GM19463 (cell line): ENCODE results near the gene NCKAP5.

Experiments
- ATAC-seq: cut with Tn5 transposase; IDR thresholded peaks from one replicate; pipeline ENCODE4 v1.9.1; 2021; ENCODE audit warnings: mild to moderate bottlenecking, moderate library complexity; ENCODE audit not compliant: unreplicated experiment

Gene NCKAP5

DNA sequence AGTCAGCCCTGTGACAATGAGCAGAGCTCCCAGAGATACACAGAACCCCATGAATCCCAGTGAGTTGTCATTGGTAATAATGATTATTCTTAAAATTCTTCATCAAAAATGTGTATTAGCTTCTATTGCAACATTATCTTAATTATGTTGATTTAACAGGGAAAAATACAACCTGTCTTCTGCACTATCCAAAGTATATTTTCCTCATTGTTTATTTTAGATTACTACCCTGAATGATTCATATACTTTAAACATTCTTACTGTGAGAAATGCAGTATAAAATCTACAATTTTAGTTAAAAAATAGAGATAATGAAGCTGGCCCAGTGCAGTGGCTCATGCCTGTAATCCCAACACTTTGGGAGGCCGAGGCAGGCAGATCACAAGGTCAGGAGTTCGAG lies 773.0 kb downstream of the NCKAP5 start:
- ATAC-seq = no peak

- no peak for ATAC-seq
Measured at GRCh38 chr2:132793532-132793931, 774.7 kb downstream of the NCKAP5 start.

GRCh38 chr2:132790207-132790785 lies 778.0 kb downstream of the NCKAP5 start:
- ATAC-seq = no peak

- no peak for ATAC-seq
Measured at GRCh38 chr2:132789066-132789465, 779.2 kb downstream of the NCKAP5 start.

DNA sequence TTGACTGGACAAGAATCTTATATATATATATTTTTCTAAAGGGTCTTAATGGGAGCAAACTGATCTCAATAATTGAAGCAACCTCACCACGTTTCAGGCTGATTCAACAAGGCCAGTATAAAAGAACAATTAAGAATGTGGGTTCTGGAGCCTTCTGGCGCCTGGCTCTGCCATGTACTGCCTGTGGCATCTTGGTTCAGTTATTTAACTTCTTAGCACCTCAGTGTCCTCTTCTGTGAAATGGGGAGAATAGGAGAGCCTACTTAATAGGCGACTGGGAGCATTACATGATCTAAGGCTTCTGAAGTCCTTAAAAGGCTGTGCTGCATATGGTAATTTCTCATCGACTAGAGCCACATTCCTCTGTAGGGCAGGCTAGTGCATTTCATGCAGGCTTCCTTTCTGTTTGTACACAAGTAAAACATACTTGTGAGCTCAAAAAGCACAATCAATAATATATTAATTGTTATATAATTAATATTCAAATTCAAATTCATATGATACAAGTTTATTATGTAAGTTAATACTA lies 779.9 kb downstream of the NCKAP5 start:
- ATAC-seq = no peak

GRCh38 chr2:132783883-132784282 lies 784.4 kb downstream of the NCKAP5 start:
- ATAC-seq = no peak

- ATAC-seq = no peak
Measured at GRCh38 chr2:132782176-132782783, 786.0 kb downstream of the NCKAP5 start.

- ATAC-seq = no peak
Measured at GRCh38 chr2:132780651-132781050, 787.6 kb downstream of the NCKAP5 start.

- no peak for ATAC-seq
Measured at GRCh38 chr2:132779206-132779721, 789.0 kb downstream of the NCKAP5 start.

- no peak for ATAC-seq
Measured at GRCh38 chr2:132776287-132776686, 792.0 kb downstream of the NCKAP5 start.

DNA sequence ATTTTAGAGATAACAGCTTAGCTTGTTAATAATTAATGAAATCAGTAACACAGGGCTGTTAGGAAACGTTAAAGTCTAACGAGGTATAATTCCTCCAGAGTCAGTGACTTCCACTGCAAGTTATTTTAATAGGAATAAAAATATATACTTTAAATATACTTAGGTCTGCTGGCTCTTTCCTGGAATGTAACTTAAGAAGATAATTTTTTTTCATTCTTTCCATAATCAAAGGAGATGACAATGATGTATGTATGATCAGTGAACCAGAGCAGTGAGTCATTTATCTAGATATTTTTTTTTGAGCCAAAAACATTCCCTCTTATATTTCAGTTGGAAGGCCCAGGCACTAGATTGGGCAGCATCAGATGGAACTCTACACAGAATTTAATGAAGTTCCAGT lies 794.1 kb downstream of the NCKAP5 start:
- no peak for ATAC-seq

DNA sequence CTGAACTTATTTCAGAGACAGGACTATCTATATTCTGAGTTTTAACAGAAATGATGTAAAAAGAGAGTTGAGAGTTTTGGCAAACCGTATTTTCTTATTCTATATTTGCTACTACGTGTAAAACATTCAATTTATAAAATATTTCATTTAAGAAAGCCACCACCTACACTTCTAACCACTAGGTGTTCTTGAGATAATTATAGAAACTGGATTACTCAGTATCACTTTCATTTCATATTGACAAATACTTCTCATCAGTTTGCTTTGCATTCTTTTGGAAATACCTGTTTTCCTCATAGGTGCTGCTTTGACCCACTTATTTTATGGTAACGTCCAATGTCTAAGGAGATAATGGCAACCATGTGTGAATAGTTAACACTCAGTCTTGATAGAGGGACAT lies 794.9 kb downstream of the NCKAP5 start:
- ATAC-seq = no peak

DNA sequence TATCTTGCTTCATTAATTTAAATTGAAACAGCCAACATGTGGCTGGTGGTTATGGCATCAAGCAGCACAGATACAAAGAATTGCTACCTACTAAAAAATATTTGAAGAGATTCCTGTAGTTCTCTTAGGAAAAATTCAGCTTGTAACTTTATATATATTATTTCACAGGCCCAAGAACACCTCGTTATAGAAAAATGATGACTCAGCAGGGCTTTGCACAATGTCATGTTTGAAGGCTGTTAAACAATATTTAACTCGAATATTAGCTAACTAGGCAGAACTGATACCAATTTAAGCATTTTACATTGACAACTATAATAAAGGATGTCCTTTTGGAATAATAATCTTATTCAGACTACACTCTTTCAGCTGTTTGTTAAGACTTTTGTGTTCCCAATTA lies 795.9 kb downstream of the NCKAP5 start:
- ATAC-seq = no peak

- ATAC-seq = no peak
Measured at GRCh38 chr2:132766573-132766972, 801.7 kb downstream of the NCKAP5 start.

DNA sequence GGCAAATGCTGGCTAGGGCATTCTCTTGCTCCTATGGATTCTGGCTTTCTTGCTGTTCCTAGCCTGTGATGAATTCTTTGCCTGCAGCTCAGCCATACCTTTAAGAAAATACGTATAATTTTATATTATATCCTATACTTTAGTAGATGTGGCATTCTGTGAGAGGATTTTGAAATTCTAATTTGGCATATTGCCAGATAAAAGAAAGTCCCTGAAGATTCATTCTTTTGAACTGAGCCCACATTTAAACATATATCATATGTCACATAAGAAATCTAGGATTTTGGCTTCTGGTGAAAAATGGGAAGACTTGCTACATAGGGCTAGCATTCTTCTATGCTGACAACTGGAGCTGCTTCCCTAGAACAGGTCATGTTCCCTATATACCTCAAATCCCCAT lies 806.8 kb downstream of the NCKAP5 start:
- no peak for ATAC-seq

DNA sequence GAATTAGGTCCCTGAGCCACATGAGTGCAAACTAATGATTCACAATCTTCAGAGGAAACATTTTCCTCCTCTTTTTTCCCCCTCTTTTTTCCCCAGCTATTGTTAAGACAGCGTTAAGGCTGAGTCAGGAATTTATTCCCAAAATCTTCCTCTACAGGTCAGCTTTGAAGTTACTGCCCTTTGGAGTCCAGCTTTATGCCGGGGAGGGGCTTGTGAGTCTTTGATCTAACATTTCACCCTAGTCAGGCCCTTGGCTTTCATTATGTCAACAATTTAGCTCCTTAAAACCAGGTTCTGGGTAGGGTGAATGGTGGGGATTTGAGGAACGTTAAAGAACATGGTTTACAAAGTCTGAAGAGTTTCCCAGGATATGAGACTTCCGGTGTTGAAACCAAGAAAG lies 807.3 kb downstream of the NCKAP5 start:
- no peak for ATAC-seq

GRCh38 chr2:132760405-132760804 lies 807.9 kb downstream of the NCKAP5 start:
- ATAC-seq = peak; percentile 33

DNA sequence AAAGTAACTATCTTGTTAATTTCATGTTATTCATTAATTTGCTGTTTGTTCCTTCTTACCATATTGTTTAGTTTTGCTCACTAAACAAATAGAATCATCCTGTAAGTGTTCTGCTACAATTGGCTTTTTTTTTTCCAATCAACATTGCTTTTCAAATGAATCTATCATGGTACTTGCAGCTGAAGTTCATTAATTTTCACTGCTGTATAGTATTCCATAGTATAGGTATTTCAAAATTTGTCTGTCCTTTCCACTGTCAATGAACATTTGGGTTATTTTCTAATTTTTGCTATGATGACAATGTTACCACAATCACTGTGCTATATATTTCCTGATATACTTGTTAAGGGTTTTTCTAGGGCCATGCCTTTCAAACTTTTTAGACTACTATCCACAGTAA lies 809.3 kb downstream of the NCKAP5 start:
- no peak for ATAC-seq

GRCh38 chr2:132757676-132758075 lies 810.6 kb downstream of the NCKAP5 start:
- ATAC-seq = peak; percentile 42

- ATAC-seq = no peak
Measured at GRCh38 chr2:132757002-132757589, 811.2 kb downstream of the NCKAP5 start.

- ATAC-seq = peak; percentile 35
Measured at GRCh38 chr2:132754867-132755472, 813.3 kb downstream of the NCKAP5 start.

DNA sequence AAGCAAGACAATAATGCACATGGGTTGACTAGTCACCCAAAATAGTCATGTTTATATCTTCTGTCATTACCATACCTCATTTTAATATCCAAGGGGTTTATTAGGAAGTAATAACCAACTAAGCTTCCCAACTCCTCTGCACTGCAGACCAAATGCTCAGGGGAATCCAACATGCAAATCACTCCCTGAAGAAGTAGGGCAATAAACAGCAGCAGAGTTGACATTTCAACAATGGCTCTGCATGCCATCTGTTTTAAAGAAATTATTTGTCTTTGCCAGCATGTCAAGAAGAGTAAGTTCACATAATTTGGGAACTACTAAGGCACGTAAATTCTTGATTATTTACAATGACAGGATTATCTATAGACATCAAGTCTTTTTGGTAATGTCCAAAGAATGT lies 813.9 kb downstream of the NCKAP5 start:
- no peak for ATAC-seq
